ENCODE measurements around the gene ASIC2.

DNA sequence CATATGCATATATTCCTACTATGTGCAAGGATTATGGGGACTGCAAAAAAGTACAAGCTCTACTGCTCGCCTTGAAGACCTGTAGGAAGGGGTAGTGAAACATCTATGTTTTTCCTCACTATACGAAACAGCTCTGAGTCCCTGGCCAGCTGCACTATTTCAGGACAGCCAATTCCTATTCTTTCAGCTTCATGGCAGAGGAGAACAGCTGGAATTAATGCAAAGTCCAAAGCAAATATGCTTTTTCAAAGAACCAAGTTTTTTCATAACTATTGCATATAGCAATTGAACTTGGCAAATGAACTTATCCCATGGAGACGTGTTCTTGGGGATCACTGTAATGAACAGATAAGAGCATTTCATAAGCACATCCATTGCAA lies 179.1 kb downstream of the ASIC2 start:
- no peak for TF ChIP-seq RNF2 (IDR thresholded peaks at IDR 0.05)
- TF ChIP-seq SMAD1 (IDR thresholded peaks at IDR 0.05; ENCODE audit: low read depth, low read length, partially characterized antibody), result no peak
- no peak for TF ChIP-seq SP2 (IDR thresholded peaks at IDR 0.05; ENCODE audit: extremely low read depth, low read depth, low read length, poor library complexity, severe bottlenecking)
- no peak for TF ChIP-seq SP1 (CRISPR knock-in tag; IDR thresholded peaks at IDR 0.05)
- TF ChIP-seq JUN (IDR thresholded peaks at IDR 0.05; ENCODE audit: borderline replicate concordance, low read depth, low read length), result no peak
- no peak for TF ChIP-seq JUN (CRISPR knock-in tag; IDR thresholded peaks at IDR 0.05; ENCODE audit: borderline replicate concordance)
- TF ChIP-seq FOS (IDR thresholded peaks at IDR 0.05; ENCODE audit: extremely low read depth, insufficient read length), result no peak
- TF ChIP-seq, protein P1, sequence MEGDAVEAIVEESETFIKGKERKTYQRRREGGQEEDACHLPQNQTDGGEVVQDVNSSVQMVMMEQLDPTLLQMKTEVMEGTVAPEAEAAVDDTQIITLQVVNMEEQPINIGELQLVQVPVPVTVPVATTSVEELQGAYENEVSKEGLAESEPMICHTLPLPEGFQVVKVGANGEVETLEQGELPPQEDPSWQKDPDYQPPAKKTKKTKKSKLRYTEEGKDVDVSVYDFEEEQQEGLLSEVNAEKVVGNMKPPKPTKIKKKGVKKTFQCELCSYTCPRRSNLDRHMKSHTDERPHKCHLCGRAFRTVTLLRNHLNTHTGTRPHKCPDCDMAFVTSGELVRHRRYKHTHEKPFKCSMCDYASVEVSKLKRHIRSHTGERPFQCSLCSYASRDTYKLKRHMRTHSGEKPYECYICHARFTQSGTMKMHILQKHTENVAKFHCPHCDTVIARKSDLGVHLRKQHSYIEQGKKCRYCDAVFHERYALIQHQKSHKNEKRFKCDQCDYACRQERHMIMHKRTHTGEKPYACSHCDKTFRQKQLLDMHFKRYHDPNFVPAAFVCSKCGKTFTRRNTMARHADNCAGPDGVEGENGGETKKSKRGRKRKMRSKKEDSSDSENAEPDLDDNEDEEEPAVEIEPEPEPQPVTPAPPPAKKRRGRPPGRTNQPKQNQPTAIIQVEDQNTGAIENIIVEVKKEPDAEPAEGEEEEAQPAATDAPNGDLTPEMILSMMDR (IDR thresholded peaks at IDR 0.05 in 2 of 3, conservative IDR thresholded peaks at IDR 0.05 in 1 of 3; ENCODE audit: insufficient read depth in 2 of 3, low read depth in 1 of 3, low read length in 3 of 3), result no peak
- TF ChIP-seq CEBPG (CRISPR knock-in tag; IDR thresholded peaks at IDR 0.05), result no peak
- TF ChIP-seq CEBPG (tag; conservative IDR thresholded peaks at IDR 0.05 in 1 of 2, IDR thresholded peaks at IDR 0.05 in 1 of 2), result no peak
- TF ChIP-seq EP300 (IDR thresholded peaks at IDR 0.05; ENCODE audit: low read length), result no peak
- TF ChIP-seq MYC (IDR thresholded peaks at IDR 0.05; ENCODE audit: low read depth, low read length), result no peak
- TF ChIP-seq MYC (CRISPR knock-in tag; IDR thresholded peaks at IDR 0.05; ENCODE audit: borderline replicate concordance, low read depth), result no peak
- no peak for TF ChIP-seq POLR2B (IDR thresholded peaks at IDR 0.05; ENCODE audit: low read depth, partially characterized antibody)
- TF ChIP-seq ZNF133 (CRISPR knock-in tag; IDR thresholded peaks at IDR 0.05), result no peak
